Lower lobe of right lung (tissue), 2 donors: ENCODE data around the gene LAD1. TPM values are rescaled to one million over a fixed set of nuclear protein-coding genes. Genes with fewer than 3 reads are reported as not detected.

Experiments
- ATAC-seq, 2 donors: fragments of 200-7000 bp; cut with Tn5 transposase; one replicate each; pipeline ENCODE4 v1.9.1; 2020 to 2022; ENCODE audit warnings: mild to moderate bottlenecking in 2 of 2, moderate library complexity in 2 of 2
- DNase-seq: peaks from one replicate; pipeline ENCODE4 v3.0.0-alpha.2; 2020
- H3K27ac ChIP-seq: fragments of 200-600 bp; one replicate; pipeline ENCODE4 v1.8.0; 2022
- H3K27me3 ChIP-seq: fragments of 200-600 bp; one replicate; pipeline ENCODE4 v1.8.0; 2022; ENCODE audit warnings: low read depth
- H3K36me3 ChIP-seq: fragments of 200-600 bp; one replicate; pipeline ENCODE4 v1.8.0; 2022; ENCODE audit warnings: mild to moderate bottlenecking
- H3K4me1 ChIP-seq: fragments of 200-600 bp; one replicate; pipeline ENCODE4 v1.8.0; 2022
- H3K4me3 ChIP-seq: fragments of 200-600 bp; one replicate; pipeline ENCODE4 v1.8.0; 2022; ENCODE audit warnings: mild to moderate bottlenecking
- H3K9me3 ChIP-seq: fragments of 200-600 bp; one replicate; pipeline ENCODE4 v1.8.0; 2022
- CTCF ChIP-seq: fragments of 200-600 bp; IDR thresholded peaks from one replicate; pipeline ENCODE4 v1.8.0; 2022; ENCODE audit warnings: antibody characterized with exemption, mild to moderate bottlenecking
- intact Hi-C: fragments of 100-400 bp; cut with DNase I; formaldehyde crosslinking; loops from one replicate; pipeline ENCODE4 v1.11.0; 2022
- total RNA-seq: library from RNA; stranded (reverse); fragmentation: NEBNext Ultra II Directional; extraction: Animal tissue kit (Norgen Biotek cat#: 25700); gene quantifications from one replicate; pipeline ENCODE4 v1.2.1, GENCODE V29; 2021
- donor health status: DM: no; HTN: yes; CAD: no; lungs with severe emphysema.

The LAD1 gene
- total RNA-seq, 1 donor from 2014 or later, result 35.3 TPM

GRCh38 chr1:201365251-201365650 lies 33.9 kb downstream of the LAD1 start:
- Histone ChIP-seq H3K27me3 (no peaks in the 10 kb centered on the region), H3K4me1 (no peaks in the 10 kb centered on the region), H3K27ac (no peak overlapping the region), H3K9me3 (no peaks in the 10 kb centered on the region), H3K36me3 (no peaks in the 10 kb centered on the region), H3K4me3 (no peak overlapping the region)
- intact Hi-C loops, result no loop called here
- no peak for TF ChIP-seq CTCF
- ATAC-seq, result no peak
- no peak for DNase-seq

DNA sequence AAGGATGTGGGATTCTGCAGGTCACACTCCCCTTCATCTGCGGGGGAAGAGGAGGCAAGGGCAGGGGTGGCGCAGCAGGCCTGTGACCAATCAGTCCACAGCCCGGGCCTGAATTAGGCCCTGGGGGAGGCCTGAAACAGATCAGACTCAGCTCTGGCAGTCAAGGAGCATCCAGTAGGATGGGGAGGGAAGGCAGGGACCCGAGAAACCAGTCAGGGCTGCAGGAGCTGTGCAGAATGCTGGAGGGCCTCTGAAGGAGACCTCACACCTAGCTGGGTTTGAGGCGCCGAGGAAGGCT lies 34.4 kb downstream of the LAD1 start:
- no peaks in the 10 kb centered on the region for H3K36me3 ChIP-seq
- peak; percentile 7 for DNase-seq

DNA sequence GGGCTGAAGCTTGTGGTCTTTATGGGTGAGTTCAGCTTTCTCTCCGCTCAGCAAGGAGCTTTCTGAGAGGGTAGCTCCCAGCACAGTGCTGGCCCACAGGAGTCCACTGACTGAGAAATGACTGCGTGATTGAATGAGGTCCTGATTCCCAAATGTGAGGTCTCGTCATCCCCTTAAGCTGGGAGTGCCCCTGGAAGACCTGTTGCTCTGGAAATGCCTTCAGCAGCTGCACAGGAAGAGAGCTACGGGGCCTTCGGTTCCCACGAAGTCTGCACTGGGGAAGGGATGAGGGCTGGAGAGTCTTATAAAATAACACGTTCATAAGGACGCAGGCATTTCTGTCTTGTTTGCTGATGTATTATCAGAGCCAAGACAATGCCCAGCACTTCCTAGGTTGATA lies 35.7 kb downstream of the LAD1 start:
- Histone ChIP-seq H3K27ac (no peak overlapping the region), H3K4me1 (no peaks in the 10 kb centered on the region), H3K9me3 (no peaks in the 10 kb centered on the region), H3K4me3 (no peak overlapping the region), H3K36me3 (no peaks in the 10 kb centered on the region), H3K27me3 (no peaks in the 10 kb centered on the region)
- ATAC-seq (no peak), DNase-seq (peak; percentile 3)
- no peak for TF ChIP-seq CTCF
- intact Hi-C loops, result no loop called here

More for the DNA sequence above, 34.4 kb downstream of the LAD1 start:
- Histone ChIP-seq H3K4me1 (no peaks in the 10 kb centered on the region), H3K27ac (no peak overlapping the region), H3K9me3 (no peaks in the 10 kb centered on the region), H3K4me3 (no peak overlapping the region), H3K27me3 (no peaks in the 10 kb centered on the region)
- no peak for TF ChIP-seq CTCF
- intact Hi-C loops, result no loop called here
- no peak for ATAC-seq

DNA sequence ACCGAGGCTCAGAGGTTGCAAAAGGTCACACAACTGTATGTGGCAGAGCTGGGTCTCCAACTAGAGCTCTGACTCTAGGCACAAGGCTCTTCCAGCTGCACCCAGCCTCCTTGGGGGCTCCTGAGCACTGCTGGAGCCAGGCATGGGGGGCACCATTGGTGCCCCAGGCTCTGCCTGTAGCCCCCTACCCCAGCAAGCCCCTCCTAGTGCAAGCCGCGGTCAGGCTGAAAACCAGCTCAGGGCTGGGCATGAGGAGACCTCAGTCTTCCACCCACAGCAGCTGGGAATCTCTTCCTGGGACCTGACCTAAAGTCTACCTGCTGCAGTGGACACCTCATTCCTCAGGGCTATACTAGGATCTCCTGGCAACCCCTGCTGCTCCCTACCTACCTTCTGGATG lies 36.2 kb downstream of the LAD1 start:
- intact Hi-C loops, result no loop called here
- DNase-seq (peak; percentile 26), ATAC-seq (no peak)
- Histone ChIP-seq H3K4me3 (no peak overlapping the region), H3K9me3 (no peaks in the 10 kb centered on the region), H3K27ac (no peak overlapping the region), H3K4me1 (no peaks in the 10 kb centered on the region), H3K27me3 (no peaks in the 10 kb centered on the region), H3K36me3 (no peaks in the 10 kb centered on the region)
- no peak for TF ChIP-seq CTCF

DNA sequence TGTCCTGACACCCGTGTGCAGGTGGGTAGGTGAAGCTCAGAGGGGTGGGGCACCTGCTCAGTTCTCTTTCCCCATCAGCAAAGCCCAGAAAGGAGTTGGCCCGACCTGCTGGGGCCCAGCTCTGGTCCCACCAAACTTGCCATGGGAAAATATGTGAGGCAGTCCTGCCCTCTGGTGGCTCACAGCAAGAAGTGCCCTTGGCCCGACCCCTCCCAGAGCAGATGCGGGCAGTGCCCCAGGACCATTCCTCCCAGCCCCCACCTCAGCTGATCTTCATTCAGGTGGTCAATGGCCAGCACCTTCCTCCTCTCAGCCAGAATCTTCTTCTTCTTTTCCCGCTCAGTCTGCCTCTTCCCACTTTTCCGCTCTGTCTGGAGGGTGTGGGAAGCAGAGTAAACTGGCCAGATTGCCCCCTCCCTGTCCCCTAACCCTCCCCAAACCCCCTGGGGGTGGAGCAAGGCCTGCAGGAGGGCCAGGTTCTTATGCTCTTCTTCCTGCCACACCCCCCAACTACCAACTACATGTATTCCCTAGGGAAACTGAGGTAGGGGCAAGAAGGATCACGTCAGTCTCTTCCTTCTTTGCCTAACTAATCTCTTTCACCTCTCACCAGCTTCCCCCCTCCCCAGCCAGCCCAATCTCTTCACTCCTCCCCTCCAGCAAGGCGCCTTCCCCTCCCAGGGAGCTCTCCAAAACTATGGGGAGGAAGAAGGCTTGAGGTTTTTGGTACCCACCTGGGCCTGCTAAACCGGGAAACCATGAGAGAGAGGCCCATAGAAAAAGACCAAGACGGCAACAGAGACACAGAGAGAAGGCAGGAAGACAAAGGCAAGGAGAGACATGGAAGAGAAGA lies 37.2 kb downstream of the LAD1 start:
- TF ChIP-seq CTCF, result peak; percentile 81
- Histone ChIP-seq H3K9me3 (no peaks in the 10 kb centered on the region), H3K27ac (no peak overlapping the region), H3K4me1 (no peaks in the 10 kb centered on the region), H3K36me3 (no peaks in the 10 kb centered on the region), H3K27me3 (no peaks in the 10 kb centered on the region), H3K4me3 (no peak overlapping the region)
- ATAC-seq (peak; percentile 55 to 69), DNase-seq (peak; percentile 50)
- intact Hi-C loops, result no loop called here
